ENCODE measurements around the gene TCTN3.
A peak's percentile ranks its signal among the peaks of the same experiment; 100 is the strongest.
"Not testable (repeated sequence)": the region's sequence is repeated elsewhere in the genome, so short reads cannot be mapped to it uniquely, and the experiment has no call there.

The TCTN3 gene

DNA sequence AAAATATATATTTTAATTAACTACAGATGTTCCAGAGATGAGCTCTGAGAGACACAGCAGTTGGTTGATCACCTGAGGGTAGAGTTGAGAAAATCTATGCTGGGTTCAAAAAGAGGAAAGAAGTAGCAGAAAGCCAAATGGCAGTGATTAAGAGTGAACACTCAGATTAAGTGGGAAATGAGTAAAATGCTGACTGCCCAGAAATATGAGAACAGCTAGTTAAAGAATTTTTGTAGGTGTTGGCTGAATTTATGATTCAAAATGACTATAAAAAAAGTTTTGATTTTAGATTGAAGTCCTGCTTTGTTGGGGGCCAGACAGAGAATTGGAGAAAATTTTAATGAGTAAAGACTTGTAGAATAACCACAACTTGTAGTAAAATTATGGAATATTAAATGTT, 9.8 kb downstream of the TCTN3 start:
- no peak for DNase-seq (ENCODE audit: low read depth)

DNA sequence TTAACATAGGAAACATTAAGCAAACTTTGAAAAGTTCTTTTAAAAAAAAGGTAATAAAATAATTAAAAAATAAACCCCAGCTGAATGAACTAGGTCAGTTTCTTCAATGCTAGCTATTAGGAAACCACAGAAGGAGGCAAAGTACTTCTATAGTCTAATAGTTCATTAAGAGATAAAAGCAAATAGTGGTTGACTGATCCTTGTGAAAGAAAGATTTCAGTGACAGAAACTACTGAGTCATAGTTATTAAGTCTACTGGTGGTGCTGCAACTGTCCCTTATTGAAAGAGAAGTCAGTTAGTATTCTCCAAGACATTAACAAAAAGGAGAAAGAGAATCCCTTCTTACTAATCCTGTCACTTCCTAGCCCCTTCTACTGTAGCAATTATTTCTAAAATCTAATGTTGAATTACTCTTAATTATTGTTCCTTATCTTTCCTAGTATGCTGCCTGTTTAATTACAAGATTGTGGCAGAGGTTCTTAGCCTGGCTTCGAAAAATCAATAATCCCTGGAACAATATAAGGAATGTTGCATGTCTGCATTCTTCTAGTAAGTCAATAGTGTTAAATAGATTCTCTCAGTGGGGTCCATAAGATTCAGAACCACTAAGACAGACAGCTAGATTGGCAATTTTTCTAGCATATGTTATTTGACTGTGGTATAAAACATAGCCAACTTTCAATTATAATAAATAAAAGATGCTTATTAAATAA, 18.2 kb downstream of the TCTN3 start:
- DNase-seq (ENCODE audit: low read depth): no peak

DNA sequence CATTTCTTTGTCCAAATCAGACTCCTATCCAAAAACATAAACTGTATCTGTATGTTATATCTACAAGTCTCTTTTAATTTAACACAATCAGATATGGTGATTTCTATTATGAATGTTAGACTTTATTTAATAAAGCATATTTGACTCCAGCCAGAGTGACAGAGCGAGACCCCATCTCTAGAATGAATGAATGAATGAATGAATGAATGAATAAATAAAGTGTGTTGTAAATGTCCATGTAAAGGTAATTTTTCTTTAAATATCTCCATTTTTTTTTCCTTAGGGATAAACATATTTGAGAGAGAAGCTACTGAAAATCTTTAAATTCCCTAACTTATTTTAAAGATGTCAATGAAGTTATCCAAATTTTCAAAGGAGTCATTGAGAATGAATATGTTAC, 19.1 kb downstream of the TCTN3 start:
- no peak for DNase-seq (ENCODE audit: low read depth)

DNA sequence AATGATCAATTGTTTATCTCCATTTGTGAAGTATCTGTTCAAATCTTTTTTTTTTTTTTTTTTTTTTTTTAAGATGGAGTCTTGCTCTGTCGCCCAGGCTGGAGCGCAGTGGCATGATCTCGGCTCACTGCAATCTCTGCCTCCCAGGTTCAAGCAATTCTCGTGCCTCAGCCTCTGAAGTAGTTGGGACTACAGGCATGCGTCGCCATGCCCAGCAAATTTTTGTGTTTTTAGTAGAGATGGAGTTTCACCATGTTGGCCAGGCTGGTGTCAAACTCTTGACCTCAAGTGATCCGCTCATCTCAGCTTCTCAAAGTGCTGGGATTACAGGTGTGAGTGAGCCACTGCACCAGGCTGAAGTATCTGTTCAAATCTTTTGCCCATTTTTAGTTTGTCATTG, 21.1 kb downstream of the TCTN3 start:
- not testable (repeated sequence) for DNase-seq (ENCODE audit: low read depth)

DNA sequence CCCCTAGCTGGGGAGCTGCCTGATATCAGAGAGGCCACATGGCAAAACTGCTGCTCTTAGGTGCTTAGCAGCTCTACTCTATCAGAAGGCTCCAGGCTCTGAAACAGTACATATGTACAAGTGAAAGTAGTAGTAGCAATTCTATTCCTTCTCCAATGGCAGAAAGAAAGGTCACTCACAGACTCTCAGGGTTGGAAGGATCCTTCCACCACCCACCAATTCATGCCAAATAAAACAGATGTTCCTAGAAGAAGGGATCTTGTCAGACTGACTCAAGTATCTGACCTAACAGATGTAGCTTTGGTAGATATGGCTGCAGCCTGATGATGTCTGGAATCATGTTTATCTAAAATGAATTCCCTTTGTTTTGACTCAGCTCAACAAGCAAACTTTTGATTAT, 29.2 kb downstream of the TCTN3 start:
- DNase-seq (ENCODE audit: low read depth): no peak

DNA sequence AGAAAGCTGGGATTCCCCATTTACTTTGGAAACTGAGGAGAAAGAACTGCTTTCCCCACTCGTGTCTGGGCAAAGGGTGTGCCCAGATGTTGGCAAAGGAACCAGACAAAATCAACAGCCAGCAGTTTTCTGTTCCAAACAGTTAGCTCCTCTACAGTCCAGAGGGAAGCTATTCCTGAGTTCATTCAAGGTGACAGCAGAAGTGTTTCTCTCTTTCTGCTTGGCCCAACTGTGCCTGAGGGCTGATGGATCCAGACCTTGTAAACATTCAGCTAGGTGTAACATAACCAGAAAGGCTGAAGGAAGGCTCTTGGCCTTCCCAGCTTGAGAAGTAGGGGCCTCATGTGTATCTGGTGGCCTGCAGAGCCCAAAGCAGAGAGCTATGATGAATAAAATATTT, 30.2 kb downstream of the TCTN3 start:
- DNase-seq (ENCODE audit: low read depth): no peak

DNA sequence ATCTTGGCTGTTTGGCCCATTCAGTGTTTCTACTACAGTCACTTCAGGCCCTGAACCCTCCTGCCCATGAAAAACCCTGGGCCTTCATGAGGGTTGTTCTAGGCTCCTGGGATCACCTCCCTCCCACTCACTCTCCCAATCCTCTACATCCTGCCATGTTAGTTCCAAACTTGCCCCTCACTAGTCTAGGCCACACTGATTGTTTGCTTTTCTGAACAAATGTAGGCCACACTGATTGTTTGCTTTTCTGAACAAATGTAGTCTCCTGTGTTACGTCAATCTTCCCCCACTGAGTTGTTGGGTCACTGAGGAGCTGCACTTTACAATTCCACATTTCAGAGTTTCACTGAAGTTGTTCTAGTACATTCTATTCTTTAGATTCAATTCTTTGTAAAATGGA, 31.9 kb downstream of the TCTN3 start:
- DNase-seq (ENCODE audit: low read depth): no peak

DNA sequence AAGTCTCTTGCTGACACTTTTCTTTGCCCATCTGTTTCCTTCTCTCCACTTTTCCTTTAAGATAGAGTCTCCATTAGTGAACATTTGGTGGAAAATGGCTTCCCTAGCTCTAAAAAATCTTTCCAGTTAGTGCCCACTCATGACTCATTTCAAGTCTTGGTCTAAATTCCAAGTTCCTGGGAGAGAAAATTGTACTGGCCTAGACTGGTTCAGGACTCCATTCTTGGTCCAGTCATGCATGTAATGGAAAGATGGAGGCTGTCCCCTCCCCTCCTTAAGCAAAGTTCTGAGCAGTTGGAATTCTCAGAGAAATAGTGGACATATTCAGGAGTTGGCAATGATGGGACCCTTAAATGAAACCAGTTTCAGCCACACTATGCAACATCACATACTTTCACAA, 33.4 kb downstream of the TCTN3 start:
- DNase-seq (ENCODE audit: low read depth): no peak

DNA sequence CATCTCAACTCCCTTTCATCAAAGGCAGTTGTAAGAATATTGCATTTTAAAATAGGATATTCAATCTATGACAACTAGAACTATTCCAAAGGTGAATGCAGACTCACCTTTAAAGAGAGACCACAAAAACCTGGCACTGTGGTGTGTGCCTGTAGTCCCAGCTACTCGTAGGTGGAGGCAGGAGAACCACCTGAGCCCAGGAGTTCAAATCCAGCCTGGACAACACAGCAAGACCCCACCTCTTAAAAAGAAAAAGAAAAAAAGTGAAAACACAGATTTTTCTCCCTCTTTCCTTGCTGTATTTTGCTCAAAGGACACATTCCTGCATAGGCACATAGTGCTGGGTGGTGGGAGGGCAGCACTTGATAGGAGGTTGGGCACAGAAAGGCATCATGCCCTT, 36.5 kb downstream of the TCTN3 start:
- DNase-seq (ENCODE audit: low read depth): no peak

DNA sequence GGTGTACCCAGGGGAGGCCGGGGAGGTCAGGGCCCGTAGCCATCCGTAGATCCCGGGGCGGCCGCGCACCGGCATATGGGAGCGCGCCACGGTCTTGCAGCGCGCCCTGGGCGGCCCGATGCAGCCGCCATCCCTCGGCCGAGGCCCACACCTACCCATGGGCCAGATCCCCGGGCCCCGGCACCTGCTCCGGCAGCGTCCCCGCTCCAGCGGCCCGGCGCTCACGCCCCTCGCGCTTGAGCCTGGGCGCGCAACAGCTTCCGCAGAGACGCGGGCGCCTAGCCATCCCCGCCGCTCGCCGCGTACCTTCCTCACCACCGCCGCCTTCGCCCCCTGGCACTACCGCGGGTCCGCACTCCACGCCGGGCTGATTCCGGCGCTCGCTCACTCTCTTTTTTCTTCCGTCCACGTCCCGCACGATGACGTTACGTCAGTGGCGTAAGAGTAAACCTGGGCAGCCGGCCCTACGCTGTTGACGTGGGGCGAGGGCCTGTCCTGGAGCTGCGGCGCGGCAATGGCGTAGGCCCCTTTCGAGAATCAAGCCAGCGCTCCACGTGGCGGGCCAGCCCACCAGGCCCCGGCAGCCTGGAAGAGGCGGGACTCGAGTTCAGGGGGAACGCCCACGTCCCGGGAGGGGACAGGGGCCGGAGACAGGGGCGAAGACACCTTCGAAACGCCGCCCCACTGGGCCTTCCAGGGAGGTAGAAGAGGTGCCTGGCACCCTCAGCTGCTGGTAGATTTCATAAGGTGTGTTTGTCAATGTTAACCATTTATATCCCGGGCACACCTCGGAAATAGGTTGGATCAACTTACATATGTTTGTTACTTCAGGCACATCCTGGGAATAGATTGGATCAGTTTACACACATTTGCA, 37.2 kb downstream of the TCTN3 start, which contains the start of gene ALDH18A1:
Gene ALDH18A1 (minus strand): TSS at position 421 of the 874 bp plus-strand sequence. CDS start 3,334 bp downstream, outside the sequence.
- DNase-seq (ENCODE audit: low read depth): peak; percentile 86

DNA sequence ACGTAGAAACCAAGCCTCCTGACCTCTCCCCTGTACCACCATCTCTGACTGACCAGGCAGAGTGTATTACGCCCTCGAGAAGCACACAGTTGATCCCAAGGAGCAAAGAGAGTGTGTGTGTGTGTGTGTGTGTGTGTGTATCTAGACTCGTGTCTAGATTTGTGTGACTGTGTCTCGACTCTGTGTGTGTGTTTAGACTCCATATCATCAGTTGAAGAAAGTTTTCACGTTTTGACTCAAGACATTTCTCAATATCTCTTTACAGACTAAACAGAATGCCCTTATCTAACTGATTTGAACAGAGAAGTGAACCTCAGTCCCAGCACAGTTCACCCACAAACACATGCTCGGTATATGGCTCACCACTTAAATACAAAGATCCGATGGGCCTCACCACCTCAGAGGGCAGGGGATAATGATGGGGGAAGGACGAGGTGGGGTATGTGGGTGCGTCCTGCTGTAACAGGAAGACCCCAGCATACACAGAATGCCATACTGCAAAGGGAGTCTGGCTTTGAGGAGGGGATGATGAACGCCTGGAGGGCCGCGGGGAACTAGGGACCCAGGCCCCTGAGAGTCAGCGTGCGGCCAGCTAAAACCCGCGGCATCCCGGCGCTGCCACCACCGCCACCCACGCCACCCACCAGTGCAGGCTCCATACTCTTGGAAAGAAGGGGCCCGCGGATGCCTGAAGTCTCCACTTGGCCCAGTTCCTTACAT, 38.0 kb downstream of the TCTN3 start:
- DNase-seq (ENCODE audit: low read depth): no peak

DNA sequence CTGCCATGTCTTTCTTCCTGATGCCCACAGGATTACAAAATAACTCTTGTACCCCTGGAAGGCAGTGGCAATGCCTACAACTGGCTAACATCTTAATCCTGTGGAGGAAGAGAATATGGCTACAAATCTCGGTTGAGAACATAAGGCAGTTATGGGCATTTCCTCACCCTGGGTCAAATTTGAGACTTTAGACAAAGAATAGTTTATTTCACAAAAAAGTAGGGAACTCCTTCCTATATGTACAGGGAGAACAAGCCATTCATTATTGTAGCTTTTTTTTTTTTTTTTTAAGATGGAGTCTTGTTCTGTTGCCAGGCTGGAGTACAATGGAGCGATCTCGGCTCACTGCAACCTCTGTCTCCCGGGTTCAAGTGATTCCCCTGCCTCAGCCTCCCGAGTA, 39.8 kb downstream of the TCTN3 start:
- no peak for DNase-seq (ENCODE audit: low read depth)

DNA sequence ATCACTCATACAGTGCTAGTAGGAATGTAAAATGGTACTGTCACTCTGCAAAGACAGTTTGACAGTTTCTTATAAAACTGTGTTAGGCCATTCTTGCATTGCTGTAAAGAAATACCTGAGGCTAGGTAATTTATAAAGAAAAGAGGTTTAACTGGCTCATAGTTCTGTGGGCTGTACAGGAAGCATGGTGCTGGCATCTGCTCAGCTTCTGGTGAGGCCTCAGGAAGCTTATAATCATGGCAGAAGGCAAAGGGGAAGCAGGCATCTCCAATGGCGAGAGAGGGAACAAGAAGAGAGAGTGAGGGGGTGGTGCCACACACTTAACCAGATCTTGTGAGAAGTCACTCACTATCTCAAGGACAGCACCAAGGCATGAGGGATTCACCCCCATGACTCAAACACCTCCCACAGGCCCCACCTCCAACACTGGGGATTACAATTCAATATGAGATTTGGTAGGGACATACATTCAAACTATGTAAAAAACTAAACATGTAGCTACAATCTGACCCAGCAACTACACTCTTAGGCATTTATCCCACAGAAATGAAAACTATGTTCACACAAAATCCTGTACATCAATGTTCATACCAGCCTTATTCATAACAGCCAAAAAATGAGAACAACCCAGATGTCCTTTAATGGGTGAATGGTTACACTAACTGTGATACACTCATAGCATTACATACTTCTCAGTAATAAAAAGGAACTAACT, 42.2 kb downstream of the TCTN3 start:
- DNase-seq (ENCODE audit: low read depth): no peak

DNA sequence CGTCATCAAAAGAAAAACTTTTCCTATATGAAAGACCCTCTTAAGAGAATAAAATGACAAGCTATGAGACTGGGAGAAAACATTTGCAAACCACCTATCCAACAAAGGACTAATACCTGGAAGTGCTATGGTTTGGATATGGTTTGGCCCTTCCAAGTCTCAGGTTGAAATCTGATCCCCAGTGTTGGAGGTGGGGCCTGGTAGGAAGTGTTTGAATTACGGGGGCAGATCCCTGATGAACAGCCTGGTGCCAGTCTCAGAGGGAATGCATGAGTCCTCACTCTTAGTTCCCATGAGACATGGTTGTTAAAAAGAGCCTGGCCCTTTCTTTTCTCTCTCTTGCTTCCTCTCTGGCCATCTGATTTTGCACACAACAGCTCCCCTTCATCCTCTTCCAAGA, 43.5 kb downstream of the TCTN3 start:
- no peak for DNase-seq (ENCODE audit: low read depth)

DNA sequence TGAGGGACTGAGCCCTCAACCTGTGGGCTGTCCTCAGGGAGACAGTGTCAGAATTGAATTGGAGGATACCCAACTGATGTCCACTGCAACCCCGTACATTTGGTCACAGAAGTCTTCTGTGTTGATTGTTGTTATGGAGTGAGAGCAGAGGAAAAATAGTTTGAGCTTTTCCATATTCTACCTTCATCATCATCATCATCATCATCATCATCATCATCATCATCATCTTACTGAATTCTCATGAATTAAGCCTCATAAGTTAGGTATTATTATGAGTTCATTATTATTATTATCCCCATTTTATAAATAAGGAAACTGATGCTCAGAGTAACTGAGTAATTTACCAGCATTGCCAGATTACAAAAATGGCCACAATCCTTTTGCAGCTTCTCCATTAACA, 45.6 kb downstream of the TCTN3 start:
- no peak for DNase-seq (ENCODE audit: low read depth)

DNA sequence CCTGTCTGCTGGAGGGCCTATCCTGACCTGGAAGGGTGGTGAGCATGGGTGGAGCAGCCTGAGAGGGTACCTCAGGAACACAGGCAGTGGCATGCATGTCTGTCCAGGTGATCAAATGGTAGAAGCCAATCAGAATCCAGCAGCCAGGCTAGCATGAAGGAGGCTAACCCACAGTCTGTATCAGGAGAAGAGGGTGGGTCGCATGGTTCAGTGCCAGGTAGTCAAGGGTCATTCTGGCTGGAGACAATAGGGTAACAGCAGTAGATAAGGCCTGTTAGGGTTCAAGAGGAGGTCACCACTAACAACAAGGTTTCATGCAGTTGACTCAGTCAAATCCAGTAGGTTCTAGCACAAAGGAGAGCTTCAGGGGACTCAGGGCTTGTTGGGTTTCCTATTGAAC, 47.6 kb downstream of the TCTN3 start:
- DNase-seq (ENCODE audit: low read depth): no peak

DNA sequence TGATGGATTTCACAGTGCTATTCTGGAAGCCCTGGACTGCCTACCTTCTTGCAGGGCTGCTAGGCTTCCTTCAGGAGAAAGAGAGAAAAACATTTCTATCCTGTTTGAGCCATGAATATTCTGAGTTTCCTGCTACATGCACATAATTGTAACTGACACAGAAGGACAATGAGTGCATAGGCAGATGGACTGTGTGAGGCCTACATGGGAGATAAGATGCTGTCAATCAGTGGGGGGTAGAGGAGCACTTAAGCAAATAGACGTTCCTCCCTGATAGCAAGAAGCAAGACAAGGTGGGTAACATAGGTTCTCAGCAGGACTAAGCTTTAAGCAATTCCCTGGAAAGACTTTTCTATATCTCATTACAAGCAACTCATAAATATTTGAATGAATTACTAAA, 48.8 kb downstream of the TCTN3 start:
- no peak for DNase-seq (ENCODE audit: low read depth)

DNA sequence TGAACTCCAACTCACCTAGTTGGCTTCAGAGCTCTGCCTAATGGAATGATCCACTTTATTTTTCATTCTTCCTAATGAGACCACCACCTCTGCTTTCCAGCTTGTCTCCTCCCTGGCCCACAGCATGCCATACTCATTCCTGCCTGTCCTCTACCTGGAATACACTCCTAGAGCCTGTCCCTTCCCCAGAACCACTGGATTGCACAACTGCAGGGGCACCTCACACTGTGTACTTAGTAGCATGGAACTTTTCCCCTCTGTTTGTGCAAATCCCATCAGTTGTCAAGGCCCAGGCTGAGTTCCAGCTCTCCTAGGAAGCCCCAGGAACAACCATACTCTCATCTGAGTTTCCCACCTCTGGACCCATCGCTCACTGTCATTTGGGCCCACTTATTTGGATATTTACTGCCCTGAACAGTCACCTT, 52.8 kb downstream of the TCTN3 start:
- no peak for DNase-seq (ENCODE audit: low read depth)

DNA sequence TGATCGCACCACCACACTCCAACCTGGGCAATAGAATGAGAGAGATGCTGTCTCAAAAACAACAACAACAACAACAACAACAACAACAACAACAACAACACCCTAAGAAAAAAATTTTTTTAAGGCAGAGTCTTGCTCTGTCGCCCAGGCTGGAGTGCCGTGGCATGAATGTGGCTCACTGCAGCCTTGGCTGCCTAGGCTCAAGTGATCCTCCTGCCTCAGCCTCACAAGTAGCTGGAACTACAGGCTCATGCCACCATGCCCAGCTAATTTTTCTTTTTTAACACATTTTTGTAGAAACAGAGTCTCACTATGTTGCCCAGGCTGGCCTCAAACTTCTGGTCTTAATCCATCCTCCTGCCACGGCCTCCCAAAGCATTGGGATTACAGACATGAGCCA, 55.8 kb downstream of the TCTN3 start:
- DNase-seq (ENCODE audit: low read depth): no peak

DNA sequence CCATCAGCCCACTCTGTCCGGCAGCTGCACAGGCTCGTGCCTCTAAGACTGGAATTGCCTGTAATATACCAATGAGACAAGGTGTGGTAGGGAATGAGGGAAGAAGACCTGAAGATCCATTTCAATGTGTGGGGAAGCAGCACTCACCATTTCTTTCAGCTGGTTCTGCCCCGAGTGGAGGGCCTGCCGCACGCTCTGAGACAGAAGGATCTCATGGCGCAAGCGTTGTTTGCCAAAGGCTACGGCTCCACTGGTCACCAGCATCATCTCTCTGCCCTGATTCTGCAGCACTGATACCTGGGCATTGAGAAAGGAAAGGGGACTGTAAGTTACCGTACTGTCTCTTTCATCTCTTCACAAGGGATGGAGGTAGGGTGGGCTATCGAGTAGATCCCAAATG, 56.6 kb downstream of the TCTN3 start:
- DNase-seq (ENCODE audit: low read depth): no peak

DNA sequence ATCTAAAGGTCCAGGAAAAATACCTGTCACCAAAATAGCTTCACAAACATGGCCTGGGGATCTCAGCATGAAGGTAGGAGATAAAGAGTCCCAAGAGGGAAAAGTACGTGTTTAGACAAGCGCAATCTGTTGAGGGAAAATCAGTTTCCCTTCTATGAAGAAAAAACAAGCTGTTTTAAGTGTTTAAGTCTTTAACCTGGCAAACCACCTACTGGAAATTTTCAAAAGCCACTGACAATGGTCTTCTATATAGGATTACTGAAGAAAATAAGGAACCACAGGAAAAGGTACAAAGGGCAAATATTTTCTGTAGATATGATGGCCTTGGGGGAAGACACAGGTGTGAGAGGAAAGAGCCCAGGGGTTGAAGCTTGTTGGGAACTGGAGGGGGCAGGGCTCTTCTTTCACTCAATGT, 58.4 kb downstream of the TCTN3 start:
- DNase-seq (ENCODE audit: low read depth): no peak

DNA sequence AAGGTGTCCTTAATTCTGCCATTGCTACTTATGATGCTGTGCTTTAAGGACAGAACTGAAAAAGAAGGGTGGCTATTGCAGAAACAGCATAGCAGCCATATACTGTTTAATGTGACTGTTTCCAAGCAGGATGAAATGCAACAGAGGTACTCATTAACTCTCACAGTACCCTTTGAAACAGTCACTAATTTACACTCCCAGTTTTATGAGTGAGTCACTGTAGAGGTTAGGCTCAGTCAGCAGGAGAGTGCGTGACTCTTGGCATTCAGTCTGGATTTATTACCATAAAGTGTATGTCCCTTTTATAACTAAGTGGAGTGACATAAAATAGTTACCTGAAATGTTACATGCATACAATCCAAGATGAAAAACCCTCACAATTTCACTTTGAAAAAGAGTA, 64.9 kb downstream of the TCTN3 start:
- no peak for DNase-seq (ENCODE audit: low read depth)
